Kidney tubule cell (primary cell): Measurements from ENCODE around the gene SETD1B.

Experiments used
- DNase-seq: peaks from one replicate; pipeline ENCODE4 v3.0.0-alpha.2; 2018; ENCODE audit warnings: low spot score

Gene SETD1B

DNA sequence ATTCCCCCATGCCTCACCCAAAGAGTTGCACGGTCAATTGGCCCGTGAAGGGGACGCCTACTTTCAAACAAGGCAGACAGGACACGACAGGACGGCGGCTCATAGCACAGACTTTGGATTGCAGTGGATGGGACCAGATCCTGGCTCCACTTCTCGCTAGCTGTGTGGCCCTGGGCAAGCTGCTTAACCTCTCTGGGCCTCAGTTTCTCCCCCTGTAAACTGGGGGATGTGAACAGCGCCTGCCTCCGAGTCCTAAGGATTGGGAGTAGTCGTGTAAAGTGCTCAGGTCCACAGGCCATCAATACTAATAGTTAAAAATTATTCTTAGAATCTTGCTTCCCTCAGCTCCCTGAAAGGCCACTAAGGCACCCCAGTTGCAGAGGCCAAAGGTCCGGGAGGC is 23.4 kb upstream of the SETD1B start:
- DNase-seq = no peak

DNA sequence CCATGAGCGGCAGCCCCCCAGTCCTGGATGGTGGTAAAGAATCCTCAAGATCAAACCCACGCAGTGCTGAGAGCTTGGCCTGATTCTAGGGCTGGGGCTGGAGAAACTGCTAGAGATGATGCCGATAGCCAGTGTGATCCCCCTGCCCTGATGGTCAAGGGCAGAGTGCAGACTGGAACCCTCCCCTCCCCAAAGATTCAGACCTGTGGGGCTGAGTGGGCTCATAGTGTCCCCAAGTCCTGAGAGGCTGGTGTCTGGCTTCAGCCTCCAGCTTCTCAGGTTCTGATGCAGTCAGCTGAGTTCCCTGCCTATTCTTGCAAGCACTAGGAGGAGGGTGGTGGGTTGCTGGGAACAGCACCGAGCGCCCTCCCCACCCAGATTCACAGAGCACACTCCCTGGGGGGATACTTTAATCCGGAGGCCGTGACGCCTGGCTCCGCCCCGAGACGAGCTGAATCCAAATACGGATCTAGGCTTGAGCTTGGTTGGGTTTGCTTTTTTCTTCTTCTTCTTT is 22.3 kb upstream of the SETD1B start:
- DNase-seq = no peak

DNA sequence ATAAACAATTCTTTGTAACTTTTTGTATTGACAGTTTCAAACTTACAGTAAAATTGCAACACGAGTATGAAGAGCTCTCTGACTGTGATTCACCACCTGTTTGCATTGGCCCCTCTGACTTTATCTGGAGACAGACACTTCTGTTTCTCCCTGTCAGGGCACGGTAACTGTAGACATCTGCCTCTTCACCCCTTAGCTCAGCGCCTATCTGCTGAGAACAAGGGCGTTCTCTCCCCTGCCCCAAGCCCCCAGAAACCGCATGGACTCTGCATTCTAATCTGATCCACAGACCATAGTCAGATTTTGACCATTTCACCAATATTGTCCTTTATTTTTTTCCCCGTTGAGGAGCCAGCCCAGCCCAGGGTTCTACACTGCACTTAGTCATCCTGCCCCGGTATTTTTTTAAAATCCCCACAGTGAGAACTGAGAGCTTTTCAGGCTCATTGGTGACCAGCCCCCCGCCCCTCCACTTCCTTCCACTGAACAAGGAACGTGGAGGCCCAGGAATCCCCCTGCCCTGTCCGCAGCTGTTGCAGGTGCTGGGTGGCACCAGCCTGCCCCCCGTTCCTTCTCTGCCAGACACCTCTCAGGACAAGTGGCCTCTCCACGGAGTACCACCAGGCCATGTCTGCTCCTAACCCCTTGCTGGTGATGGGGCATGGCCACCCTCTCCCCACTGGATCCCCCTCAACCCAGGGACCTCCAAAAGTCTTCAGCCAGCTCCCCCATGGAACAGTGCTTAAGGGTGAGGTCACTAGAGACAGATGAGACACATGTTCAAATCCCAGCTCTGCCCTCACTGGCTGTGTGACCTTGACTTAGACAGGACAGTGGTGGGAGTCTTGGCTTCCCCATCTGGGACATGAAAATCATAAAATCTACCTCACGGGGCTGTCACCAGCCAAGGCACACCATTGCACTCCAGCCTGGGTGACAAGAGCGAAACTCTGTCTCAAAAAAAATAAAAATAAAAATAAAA is 21.5 kb upstream of the SETD1B start:
- no peak for DNase-seq

DNA sequence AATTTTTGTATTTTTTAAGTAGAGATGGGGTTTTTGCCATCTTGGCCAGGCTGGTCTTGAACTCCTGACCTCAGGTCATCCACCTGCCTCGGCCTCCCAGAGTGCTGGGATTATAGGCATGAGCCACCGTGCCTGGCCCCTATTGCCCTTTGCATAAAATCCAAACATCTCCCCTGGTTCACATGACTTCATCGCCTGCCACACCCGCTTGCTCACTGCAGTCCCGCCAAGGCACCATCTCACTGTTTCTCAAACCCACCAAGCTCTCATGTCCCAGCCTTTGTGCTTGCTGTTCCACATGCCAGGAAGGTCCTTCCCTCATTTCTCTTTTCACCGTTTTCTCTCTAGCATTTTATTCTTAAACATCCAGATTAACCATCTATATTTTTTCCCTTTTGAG is 20.0 kb upstream of the SETD1B start:
- DNase-seq = peak; percentile 69

DNA sequence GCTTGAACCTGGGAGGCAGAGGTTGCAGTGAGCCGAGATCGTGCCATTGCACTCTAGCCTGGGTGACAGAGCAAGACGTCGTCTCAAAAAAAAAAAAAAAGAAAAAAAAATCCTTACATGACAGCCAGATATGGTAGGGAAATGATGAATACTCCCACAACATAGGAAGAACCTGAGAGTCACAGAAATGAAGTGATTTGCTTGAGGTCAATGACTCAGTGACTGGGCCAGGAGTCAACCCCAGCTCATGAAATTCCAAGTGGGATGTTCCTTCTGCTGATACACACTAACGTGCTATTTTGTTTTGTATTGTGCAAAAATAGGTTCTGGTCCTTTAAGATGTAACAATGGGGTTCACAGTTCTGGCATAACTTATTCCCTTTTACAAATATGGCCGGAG is 19.3 kb upstream of the SETD1B start:
- peak; percentile 96 for DNase-seq

DNA sequence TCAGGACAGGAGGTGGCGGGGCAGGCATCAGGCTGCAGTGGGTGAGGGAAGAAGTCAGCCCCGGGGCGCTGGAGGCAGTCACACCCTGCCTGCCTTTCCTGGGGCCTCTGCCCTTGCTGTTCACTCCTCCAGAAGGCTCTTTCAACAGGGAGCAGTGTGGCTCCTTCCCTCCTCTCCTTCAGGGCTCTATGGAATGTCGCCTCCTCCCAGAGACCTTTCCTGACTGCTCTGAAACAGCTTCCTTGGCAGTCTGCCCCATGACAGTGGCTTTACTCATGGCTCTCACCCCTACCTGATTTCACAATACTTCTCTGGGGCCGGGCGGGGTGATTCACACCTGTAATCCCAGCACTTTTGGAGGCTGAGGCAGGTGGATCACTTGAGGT is 17.4 kb upstream of the SETD1B start:
- DNase-seq = peak; percentile 99

DNA sequence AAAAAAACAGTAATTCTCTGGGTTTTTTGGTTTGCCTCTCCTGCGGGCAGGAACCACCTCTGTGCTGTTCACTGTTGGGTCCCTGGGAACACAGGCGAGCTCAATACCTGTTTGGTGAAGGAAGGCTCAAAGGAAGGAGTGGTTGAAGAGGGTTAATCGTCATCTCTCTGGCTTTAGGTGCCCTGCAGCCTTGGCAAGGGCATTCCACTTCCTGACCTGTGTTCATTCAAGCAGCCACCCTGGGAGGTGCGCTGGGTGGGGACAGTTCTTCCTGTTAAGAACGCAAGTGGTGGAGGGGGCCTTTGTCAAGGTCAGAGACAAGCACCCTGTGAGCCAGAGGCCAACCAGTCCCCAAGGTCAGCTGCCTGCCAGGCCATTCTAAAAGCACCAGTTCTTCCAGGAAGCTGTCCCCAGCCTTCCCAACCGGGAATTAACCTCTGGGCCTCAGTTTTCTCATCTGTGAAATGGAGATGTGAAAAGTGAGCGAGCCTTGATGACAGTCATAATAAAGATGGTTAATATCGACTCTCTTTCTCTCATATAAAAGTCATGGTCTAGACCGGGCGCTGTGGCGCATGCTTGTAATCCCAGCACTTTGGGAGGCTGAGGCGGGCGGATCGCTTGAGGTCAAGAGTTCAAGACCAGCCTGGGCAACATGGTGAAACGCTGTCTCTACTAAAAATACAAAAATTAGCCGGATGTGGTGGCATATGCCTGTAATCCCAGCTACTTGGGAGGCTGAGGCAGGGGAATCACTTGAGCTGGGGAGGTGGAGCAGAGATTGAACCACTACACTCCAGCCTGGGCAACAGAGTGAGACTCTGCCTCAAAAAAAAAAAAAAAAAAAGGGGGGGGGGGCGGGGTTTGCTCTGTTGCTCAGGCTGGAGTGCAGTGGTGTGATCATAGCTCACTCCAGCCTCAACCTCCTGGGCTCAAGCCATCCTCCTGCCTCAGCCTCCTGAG is 16.5 kb upstream of the SETD1B start:
- peak; percentile 78 for DNase-seq

DNA sequence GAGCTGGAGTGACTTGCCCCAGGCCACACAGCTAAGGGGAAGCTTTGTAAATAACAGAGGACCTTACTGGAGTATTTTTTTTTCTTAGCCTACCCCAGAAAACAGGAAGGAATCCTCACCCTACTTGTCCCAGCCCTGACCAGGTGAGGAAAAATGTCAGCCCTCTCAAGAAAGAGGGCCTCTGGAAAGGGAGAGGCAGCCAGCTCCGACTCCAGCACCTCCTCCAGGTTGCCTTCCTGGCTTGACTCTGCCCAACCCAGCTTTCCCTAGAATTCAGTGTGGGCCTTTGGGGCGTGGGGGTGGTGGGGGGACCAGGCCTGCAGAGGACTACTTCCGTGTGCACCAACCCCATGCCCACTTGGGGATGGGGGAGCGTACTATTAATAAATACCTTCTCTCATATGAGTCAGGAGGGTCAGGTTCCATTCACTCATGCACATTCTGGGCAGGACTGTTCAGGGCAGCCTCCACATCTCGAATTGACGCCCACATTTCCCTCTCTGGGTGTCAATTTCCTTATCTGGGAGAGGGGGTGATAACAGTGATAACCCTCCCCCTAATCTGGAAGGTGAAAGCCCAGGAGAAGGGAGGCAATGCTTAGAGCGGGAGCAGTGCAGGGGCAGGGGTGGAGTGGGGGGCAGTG is 15.5 kb upstream of the SETD1B start:
- DNase-seq = peak; percentile 69

DNA sequence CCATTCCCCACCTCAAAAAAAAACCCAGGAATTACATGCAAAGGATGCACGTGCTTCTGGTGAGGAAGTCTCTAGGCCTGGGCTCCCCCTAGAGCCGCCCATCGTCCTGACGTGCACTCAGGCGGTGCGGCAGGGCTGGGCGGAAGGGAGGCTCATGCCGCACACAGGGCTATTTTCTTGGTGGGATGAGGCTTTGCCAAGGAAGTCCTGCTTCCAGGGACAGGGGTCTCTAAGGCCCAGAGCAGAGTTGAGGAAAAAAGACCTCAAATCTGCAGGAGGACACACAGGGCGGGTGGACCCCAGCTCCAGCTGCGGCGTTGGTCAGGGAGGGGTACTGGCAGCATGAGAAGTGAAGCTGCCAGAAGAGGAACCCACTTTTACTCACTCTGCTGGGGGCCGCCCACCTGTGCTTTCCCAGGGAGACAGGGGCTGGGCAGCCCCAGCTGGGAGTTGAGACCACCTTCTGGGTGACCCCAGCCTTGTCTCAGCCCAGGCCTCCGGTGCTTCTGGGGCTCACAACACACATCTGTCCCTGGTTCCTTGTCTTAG is 14.5 kb upstream of the SETD1B start:
- DNase-seq = no peak

DNA sequence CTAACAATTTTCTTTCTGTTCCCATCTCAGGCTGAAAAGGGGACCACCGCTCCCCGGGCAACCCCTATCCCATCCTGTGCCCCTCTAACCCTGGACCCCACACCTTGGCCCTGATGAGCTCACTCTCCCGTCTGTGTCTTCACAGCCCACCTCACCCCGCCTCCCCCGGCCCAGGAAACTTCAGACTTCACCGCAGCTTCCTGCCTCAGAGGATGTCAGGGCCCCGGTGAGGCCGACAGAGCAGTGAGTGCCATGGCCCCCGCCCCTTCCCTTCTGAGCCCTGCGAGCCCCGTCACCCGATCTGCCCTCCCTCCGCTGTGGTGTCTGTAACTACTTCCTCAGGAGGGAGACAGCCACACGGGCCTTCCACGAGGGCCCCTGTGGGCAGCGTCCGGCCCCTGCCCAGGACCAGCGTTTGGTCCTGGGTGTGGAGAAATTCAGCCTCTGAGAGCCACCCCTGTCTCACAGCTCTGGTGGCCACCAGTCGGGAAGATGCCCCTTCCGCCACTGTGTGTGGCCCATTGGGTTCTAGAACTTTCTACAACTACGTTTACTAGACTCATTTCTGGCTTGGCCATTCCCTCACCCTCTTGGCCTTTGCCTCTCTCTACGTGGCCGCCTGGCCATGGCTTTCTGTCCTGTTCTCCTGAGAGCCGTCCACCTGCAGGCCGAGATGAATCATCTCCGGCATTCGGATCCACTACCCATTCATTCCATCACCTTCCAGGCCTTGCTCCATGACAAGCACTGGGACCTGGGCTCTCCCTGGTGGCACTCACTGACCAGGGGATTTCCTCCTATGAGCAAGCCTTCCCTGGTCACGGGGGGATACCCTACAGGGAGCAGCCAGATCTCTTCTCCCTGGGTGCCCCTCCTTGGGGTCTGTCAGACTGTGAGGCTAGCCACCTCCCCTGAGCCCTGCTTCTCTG is 13.7 kb upstream of the SETD1B start:
- peak; percentile 92 for DNase-seq

DNA sequence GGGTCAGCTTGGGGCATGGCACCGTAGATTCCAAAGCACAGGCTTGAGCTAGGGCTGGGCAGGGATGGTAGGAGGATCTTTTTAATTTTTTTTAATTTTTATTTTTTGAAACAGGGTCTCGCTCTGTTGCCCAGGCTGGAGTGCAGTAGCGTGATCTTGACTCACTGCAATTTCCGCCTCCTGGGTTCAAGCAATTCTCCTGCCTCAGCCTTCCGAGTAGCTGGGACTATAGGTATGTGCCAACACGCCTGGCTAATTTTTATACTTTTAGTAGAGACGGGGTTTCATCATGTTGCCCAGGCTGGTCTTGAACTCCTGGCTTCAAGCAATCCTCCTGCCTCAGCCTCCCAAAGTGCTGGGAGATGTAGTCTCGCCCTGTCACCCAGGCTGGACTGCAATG is 13.0 kb upstream of the SETD1B start:
- DNase-seq = peak; percentile 64

DNA sequence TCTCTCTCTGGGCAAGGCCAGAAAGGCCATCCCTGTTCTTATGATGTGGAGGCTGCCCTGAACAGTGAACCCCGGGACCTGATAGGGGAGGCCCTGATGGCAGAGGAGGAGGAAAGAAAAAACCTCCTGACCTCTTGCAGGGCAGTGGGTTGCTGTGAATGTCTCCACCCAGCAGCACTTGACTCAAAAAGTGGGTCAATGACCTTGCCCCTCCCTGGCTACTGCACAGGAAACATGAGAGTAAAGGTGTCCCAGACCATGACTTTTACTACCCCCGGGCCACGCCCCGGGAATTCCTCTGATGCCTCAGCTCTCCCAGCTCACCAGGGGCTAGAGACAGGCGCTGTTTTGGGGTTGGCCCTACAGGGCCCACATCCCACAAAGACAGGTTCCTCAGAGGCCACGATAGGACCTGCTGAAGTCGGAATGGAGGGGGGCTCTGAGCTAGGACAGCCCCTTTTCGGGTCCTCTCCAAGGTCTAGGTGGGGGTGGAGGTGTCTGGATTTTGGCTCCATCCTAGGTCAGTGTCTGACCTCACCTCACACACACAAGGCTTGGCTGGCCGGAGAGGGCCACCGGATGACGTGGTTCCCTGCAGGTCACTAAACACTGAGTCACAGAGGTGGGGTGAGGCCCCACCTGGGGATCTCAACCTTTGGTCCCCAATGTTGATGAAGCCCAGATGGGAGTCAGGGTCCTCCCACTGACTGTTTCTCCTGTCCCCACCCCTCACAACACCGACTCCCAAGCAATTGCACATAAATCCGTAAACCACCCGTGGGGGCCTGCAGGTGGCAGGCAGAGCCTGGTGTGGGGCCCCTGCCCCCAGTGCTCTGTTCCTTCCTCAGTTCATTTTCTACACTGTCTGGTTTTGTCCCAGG is 11.9 kb upstream of the SETD1B start:
- peak; percentile 89 for DNase-seq

DNA sequence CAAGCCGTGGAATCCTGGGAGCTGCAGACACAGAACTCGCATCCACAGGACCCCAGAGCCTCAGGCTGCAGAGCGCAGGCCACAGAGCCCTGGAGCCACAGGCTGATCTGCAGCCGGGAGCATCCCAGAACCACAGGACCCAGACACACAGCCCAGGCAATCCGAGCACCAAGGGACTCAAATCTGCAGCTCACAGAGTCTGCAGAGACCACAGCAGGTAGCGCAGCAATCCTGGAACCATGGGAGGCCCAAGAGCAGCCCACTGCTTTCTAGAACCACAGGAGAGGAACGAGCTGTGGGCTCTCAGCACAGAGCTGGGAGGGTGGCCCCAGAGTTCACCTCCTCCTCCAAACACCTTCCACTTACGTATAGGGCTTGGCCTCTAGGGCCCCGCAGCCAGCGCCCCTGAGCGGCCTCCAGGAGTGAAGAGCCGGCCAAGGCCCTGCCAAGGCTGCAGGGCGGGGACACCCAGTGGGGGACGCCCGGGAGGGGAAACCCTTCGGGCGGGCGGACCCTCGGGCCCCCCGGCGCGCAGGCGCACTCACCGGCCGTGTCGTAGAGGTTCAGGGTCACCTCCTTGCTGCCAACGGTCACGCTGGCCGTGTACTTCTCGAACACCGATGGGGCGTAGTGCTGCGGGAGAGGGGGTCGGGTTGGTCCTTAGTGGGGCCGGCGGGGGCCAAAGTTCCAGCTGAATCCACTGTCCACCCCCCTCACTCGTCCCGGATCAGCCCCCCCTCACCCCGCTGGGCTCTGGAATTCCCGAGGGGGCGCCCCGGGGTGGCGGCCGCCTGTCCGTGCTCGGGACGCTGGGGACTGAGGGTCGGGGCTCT is 11.0 kb upstream of the SETD1B start:
- peak; percentile 52 for DNase-seq

DNA sequence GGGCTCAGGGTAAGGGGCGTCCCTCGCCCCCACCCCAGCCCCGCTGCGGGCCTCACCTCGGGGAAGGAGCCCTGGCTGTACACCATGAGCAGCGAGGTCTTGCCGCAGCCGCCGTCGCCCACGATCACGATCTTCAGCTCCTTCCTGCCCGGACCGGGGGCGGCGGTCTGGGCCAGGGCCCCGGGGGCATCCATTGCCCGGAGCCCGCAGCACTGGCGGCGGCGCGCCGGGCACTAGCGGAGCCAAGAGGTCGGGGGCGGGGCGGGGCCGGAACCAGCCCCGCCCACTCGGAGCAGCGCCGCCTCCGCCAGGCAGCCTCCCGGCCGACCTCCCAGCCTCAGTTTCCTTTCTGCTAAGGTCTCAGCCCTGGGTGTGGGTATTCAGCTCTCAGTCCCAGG is 10.4 kb upstream of the SETD1B start, which contains the start of gene RHOF:
RHOF (minus strand) TSS at position 249 of the 398 bp plus-strand sequence; CDS start at position 194, 55 bp downstream.
- peak; percentile 73 for DNase-seq

DNA sequence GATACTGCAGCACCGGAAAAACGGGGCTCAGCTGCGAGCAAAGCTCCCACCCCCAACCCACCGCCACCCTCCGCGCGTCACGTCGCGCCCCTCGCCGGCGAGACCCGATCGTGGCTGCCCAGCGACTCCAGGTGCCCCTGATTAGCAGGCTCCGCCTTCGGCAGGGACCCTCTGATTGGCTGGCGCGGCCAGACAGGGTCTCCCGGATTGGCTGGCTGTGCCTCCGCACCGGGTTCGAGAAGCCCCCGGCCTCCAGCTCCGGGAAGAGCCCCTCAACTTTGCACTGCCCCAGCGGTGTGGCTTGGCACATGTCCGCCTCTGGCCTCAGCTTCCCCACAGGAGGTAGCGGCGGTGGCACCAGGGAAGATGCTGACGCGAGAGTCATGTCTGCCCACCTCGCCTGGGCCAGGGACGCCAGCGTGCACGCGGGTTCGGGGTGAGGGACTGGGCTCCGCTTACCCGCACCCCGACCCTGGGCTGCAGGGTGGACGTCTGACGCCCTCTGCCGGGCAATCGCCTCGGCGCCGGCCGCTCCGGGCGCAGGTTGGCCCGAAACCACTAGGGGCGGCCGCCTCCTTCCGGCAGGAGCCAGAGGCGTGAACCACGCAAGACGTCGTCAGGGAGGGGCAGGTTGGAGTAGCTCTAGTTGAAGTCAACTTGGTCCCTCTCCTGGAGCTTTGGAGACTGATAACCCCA is 9.8 kb upstream of the SETD1B start:
- peak; percentile 95 for DNase-seq

DNA sequence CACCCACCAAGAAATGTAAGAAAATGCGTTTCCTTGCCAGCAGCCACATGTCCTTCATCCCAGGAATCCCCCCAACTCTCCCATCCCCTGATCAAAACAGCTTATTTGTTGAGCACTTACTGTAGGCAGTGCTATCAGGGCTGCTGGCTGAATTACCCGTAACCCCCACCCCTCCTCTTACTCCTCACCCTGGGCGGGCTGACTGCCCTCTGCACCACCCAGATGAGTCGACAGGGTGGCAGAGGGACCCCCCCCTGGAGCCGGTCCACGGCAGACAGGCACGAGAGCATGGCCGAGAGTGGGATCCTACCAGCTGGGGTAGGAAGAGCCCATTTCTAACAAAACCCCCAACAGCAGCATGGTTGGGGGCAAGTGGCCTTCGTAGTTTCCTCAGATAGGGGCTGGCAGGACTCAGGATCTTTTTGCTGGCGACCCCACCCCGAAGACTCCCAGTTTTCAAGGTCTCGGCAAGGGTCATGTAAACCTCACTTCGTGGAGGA is 9.2 kb upstream of the SETD1B start:
- peak; percentile 65 for DNase-seq
